NCI-H2196 treated with DMSO at 0.1 percent for 48 hours (cell line): ENCODE data around the gene ACOXL.

Experiments used
- DNase-seq: peaks from one replicate; lab custom pipeline; 2025; ENCODE audit not compliant: unreplicated experiment; lab: John Stamatoyannopoulos, UW

The ACOXL gene

GRCh38 chr2:110752871-110753270 lies 20.5 kb downstream of the ACOXL start:
- no peak for DNase-seq

GRCh38 chr2:110755491-110756078 lies 23.2 kb downstream of the ACOXL start:
- no peak for DNase-seq

GRCh38 chr2:110759411-110759810 lies 27.0 kb downstream of the ACOXL start:
- DNase-seq, result no peak

GRCh38 chr2:110764931-110765330 lies 32.6 kb downstream of the ACOXL start:
- DNase-seq, result no peak

- no peak for DNase-seq
These were observed 33.9 kb downstream of the ACOXL start for GRCh38 chr2:110766291-110766690.

DNA sequence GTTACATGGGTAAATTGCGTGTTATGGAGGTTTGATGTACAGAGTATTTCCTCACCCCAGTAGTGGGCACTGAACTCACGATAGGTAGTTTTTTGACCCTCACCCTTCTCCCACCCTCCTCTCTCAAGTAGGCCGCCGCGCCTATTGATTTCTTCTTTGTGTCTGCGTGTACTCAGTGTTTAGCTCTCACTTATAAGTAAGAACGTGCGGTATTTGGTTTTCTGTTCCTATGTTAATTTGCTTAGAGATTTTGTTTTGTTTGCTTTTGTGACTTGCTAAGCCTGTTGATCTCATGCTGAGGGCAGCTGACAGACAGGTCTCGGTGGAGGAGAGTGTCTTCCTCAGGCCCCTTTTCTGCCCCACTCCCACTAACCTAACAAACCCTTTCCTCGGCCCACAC lies 36.2 kb downstream of the ACOXL start:
- no peak for DNase-seq

DNA sequence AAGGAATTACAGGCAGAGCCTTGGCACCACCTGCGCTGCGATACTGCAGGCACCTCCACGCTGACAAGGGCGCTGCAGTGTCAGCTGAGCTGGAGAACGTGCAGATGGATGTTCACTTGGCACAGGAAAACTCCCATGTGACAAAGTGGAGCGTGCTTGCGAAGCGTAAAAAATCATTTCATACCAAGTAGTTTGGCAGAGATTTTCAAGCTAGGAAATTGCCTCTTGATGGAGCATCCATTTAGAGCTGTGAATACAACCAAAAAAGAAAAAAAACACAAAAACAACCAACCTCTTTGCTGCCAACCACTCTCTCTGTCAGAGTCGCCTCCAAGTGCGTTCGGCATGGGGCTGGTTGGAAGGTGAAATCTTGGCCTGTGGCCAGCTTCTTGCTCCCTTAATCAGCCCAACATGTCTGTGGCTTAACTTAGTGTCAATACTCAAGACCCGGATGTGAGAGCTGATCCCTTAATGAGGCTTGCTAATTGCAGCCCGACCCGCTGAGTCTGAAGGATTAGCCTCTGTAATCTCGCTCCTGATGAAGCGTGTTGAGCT lies 38.1 kb downstream of the ACOXL start:
- DNase-seq, result peak; percentile 78

GRCh38 chr2:110770959-110771431 lies 38.6 kb downstream of the ACOXL start:
- DNase-seq, result peak; percentile 61

GRCh38 chr2:110771547-110772382 lies 39.4 kb downstream of the ACOXL start:
- DNase-seq, result peak; percentile 48

DNA sequence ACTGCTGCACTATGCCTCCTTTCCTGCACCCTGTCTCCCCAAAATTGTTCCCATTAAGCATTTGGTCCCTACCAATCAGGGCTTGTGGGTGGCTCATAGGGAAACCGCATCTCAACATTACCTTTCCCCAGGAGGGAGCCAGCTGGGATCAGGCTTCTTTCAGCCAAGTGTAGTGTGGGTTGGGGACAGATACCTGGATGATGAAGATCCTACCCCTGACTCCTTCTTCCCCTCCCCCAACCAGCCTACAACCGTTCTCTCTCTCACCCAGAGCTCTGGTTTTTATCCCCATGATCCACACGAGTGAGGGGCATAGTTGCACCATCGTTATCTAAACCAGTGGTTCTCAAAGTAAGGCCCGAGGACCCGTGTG lies 40.0 kb downstream of the ACOXL start:
- DNase-seq, result no peak

DNA sequence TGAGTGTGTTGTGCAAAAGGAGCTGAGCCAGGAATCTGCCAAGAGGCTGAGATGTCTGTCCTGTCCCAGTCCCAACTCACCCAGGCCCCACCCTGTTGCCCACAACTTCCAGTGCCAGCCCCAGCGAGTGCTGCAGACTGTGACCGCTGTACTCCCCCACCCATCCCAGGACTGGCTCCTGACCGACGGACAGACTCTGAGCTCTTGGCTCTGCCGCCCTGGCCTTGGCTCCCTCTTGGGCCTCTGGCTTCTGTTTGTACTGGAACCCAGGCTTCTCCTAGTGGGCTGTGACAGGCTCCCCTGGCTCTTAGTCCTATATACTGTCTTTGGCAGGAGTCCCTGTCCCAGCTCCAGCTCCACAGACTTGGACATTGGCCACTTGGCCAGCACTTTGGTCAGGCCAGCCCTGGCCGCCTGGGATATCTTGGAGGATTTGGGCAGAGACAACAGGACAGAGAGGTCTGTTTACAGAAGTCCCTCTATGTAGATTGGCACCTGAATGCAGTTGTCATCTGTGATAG lies 41.1 kb downstream of the ACOXL start:
- no peak for DNase-seq

DNA sequence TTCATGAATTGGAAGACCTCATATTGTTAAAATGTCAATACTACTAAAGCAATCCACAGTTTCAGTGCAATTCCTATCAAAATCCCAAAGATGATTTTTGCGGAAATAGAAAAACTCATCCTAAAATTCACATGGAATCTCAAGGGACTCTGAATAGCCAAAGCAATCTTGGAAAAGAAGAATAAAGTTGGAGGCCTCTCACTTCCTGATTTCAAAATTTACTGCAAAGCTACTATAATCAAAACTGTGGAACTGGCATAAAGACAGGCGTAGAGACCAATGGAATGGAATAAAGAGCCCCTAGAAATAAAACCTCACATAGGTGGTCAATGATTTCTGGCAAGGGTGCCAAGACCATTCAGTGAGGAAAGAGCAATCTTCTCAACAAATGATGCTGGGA lies 42.3 kb downstream of the ACOXL start:
- DNase-seq, result no peak

- no peak for DNase-seq
These were observed 45.3 kb downstream of the ACOXL start for GRCh38 chr2:110777531-110778311.

DNA sequence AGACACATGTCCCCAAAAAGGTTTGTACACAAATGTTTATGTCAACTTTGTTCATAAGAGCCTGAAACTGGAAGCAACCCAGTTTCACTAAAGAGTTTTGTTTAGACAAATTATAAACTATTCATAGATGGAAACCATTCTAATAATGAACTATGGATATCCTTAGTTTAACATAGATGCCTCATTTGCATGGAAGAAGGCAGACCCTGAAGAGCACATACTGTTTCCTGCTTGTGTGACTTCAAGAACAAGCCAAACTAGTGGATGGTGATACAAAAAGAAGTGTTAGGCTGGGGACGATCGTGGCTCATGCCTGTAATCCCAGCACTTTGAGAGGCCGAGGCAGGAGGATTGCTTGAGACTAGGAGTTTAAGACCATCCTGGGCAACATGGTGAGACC lies 48.1 kb downstream of the ACOXL start:
- DNase-seq, result no peak

- DNase-seq, result no peak
These were observed 51.0 kb downstream of the ACOXL start for GRCh38 chr2:110783196-110783873.

GRCh38 chr2:110784047-110784631 lies 51.8 kb downstream of the ACOXL start:
- DNase-seq, result no peak

- DNase-seq, result no peak
These were observed 53.1 kb downstream of the ACOXL start for GRCh38 chr2:110785439-110785838.

- no peak for DNase-seq
These were observed 56.6 kb downstream of the ACOXL start for GRCh38 chr2:110788976-110789375.

- DNase-seq, result no peak
These were observed 57.3 kb downstream of the ACOXL start for GRCh38 chr2:110789706-110790105.

GRCh38 chr2:110790907-110791306 lies 58.5 kb downstream of the ACOXL start:
- no peak for DNase-seq
